Mammary epithelial cell (primary cell): ENCODE measurements around the gene UGT2B10.

Experiments
- CTCF ChIP-seq, 2 donors: IDR thresholded peaks in 1 of 2; conservative IDR thresholded peaks in 1 of 2; 2 replicates each; pipeline ENCODE4 v1.5.1; 2011 to 2012; ENCODE audit warnings: inconsistent platforms in 2 of 2, low read length in 2 of 2, mild to moderate bottlenecking in 2 of 2, control low read depth in 1 of 2, low read depth in 1 of 2; ENCODE audit not compliant: insufficient read depth in 1 of 2; ENCODE audit errors: extremely low read depth in 1 of 2
- EZH2 ChIP-seq: IDR thresholded peaks from 2 replicates; pipeline ENCODE4 v1.6.1; 2012; ENCODE audit warnings: low read length, inconsistent platforms, borderline replicate concordance

GRCh38 chr4:68861057-68861456 is 45.3 kb downstream of the UGT2B10 start:
- TF ChIP-seq CTCF (conservative IDR thresholded peaks at IDR 0.05 in 1 of 2, IDR thresholded peaks at IDR 0.05 in 1 of 2; ENCODE audit: extremely low read depth in 1 of 2, insufficient read depth in 1 of 2, low read depth in 1 of 2, low read length in 2 of 2) (no peak), EZH2 (no peak)
